CD4-positive, alpha-beta T cell treated with Interleukin-2 at 100 ng/mL for 4 hours (primary cell): ENCODE measurements around the gene MDN1.
"Not testable (repeated sequence)": the region's sequence is repeated elsewhere in the genome, so short reads cannot be mapped to it uniquely, and the experiment has no call there.

Experiments
- DNase-seq: peaks from one replicate; pipeline ENCODE4 v3.0.0-alpha.2; 2020; ENCODE audit warnings: low spot score

MDN1 gene

DNA sequence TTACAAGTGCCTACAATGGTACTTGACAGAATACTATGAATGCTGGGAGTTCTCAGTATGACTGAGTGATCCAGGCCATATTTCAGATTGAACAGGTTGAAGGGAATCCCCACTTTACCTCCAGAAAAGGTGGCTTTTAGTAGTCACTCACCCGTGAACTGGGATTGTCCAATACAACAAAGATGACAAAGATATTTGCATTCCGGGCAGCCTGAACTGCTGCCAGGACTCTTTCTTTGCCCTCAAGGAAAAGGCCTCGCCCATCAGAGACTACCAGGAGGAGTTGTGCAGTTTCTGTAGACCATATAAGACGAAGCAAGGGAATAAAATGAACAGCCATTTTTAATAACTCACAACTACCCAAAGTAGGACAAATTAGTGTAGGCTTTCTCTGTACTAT is 174.7 kb downstream of the MDN1 start:
- DNase-seq, result no peak

DNA sequence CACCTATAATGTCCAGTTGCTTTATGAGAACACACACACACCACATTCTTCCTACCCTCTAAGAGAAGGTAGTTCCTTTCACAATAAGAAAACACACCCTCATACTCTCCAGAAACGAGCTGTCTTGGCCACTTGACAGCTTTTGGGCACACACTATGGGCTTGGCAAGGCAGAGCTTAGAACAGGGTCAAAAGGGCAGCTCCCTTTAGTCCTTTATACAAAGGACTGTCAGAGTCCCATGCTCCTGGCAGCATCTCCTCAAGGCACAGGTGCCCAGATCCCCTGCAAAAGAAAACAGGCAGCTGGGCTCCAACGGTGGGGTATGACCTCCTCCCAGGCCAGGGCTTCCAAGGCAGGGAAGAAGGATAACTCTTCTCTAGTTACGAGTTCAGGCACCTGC is 176.2 kb downstream of the MDN1 start:
- no peak for DNase-seq

DNA sequence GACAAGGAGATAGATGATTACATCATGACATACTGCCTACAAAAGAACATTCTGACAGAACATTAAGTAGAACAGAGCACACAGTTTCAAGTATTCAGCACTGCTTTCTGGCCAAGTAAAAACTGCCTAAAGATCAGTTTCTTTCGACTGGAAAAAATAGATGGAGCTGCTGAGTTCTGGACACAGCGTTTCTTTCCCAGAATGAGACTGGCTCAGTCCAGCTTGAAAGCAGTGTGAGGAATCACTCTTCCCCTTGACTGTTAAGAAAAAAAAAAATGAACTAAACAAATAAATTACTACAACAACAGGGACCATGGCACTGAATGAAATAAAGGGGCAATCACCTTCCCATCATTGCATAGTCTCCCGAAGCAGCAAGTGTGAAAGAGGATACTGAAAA is 176.6 kb downstream of the MDN1 start:
- no peak for DNase-seq

DNA sequence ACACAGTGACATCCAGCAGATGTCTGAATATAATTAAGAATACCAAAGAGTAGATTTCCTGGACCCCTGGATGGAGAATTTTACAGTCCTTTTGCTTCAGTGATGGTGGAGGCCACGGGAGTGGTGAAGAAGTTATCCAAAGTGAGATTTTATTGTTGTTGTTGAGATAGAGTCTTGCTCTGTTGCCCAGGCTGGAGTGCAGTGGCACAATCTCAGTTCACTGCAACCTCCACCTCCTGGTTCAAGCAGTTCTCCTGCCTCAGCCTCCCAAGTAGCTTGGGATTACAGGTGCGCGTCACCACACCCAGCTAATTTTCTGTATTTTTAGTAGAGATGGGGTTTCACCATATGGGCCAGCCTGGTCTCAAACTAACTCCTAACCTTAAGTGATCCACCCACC is 178.0 kb downstream of the MDN1 start:
- DNase-seq, result not testable (repeated sequence)

DNA sequence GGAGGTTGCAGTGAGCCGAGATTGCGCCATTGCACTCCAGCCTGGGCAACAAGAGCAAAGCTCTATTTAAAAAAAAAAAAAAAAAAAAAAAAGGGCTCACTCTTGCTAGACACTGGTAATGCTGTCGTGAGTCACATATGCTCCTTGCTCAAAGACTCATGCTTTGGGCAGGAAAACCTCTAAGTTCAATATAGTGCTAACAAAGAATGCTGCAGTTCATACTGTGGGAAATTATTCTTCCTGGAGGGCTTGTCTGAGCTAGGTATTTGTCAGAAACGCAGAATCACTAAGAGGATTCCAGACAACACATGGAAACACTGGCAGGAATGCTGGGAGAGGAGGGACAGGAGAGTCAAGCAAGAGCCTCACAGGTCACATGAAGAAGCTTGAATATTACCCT is 178.8 kb downstream of the MDN1 start:
- DNase-seq, result no peak

DNA sequence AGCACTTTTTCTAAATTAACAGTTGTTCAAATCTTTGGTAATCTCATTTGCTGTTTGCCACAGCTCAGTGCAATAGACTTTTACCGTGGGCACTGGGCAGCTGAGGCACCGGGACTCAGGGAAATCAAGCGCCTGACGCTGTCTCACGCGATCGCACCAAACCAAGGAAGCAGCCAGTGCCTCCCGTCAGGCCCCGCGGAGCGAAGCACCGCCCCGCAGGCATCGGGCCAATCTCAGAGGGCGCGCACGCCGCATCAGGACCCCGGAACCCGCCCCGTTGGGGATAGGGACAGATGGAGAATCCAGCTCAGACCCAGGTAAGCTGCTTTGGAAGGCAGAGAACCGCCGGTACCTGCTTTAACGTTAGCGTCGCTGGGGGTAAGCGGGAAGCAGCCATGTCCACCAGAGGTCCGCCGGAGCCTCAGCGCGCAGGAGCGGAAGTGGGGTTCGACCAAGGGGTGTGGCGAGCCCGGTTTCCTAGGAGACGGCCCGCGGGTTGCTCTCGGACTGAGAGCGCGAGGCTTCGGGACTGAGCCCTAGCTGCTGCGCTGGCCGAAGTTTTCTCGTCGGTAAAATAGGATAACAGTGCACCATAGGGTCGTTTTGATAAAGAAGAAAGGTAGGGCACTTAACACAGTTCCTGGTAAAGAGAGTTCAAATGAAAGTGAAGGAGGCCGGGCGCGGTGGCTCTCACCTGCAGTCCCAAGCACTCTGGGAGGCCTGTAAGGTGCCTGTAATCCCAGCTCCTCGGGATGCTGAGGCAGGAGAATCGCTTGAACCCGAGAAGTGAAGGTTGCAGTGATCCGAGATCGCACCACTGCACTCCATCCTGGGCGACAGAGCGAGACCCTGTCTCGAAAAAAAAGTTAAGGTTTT is 181.0 kb downstream of the MDN1 start, which contains the start of gene LYRM2:
Gene LYRM2, minus strand, starts transcription at position 428 of the 876 bp plus-strand sequence. Its CDS starts 31 bp downstream, at position 397.
- peak; percentile 89 for DNase-seq

DNA sequence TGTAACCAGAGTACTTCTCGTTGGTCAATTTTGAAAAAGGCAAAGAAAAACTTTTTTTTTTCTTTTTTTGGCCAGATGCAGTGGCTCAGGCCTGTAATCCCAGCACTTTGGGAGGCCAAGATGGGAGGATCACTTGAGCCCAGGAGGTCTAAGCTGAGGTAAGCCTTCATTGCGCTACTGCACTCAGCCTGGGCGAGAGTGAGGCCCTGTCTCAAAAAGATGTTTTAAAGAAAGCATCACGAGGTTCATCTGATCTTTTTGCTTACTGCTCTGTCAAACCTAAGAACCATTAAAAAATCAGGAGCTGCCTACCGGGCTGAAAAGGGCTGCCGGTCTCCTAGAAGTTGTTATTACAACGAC is 181.7 kb downstream of the MDN1 start:
- DNase-seq, result no peak

DNA sequence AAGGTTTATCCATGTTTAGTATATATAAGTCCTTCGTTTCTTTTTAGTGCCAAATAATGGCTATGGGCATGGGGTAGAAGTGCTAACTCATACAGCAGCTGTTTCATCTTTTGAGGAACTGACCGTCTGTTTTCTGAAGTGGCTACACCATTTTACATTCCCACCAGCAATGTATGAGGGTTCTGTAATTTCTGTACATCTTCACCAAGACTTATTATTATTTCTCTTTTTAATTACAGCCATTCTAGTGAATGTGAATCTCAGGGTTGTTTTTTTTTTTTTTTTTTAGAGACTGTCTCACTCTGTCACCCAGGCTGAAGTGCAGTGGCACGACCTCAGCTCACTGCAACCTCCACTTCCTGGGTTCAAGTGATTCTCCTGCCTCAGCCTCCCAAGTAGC is 183.2 kb downstream of the MDN1 start:
- DNase-seq, result not testable (repeated sequence)

DNA sequence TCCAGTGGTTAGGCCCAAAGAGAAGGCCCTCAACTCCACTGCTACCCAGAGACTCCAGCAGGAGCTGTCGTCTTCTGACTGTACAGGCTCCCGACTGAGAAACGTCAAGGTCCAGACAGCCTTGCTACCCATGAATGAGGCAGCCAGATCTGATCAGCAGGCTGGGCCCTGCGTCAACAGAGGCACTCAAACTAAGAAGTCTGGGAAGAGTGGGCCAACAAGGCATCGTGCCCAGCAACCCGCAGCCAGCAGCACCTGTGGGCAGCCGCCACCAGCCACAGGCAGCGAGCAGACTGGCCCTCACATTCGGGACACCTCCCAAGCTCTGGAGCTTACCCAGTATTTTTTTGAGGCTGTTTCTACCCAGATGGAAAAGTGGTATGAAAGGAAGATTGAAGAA is 189.1 kb downstream of the MDN1 start:
- no peak for DNase-seq

DNA sequence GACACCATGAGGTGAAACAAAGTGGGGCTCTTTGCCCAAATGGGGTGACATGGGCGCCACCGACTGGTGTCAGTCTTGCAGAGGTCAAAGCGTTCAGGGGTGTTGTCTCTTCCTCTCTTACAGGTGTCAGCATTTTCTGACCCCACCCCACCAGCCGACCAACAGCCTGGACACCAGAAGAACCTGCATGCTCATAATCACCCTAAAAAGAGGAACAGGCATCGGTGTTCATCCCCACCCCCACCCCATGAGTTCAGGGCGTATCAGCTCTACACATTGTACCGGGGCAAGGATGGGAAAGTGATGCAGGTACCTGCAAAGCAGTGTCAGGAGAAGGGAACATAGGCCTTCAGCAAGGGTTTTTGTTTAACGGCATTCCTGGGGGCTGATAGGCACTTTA is 195.8 kb downstream of the MDN1 start:
- no peak for DNase-seq

DNA sequence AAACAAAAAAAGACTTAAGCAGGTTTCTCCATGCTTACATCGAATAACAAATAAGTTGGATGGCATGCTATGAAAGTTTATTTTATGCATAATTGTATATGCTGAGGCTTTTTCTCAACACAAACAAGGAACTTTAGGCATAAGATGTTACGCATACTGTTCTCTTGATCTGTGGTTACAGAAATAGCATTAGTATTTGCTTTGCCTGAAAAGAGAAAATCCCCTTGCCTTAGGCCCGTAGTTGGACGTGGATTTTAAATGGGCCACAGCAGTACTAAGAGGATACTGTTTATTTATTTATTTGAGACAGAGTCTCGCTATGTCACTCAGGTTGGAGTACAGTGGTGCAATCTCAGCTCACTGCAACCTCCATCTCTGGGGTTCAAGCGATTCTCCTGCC is 200.0 kb downstream of the MDN1 start:
- DNase-seq, result no peak

DNA sequence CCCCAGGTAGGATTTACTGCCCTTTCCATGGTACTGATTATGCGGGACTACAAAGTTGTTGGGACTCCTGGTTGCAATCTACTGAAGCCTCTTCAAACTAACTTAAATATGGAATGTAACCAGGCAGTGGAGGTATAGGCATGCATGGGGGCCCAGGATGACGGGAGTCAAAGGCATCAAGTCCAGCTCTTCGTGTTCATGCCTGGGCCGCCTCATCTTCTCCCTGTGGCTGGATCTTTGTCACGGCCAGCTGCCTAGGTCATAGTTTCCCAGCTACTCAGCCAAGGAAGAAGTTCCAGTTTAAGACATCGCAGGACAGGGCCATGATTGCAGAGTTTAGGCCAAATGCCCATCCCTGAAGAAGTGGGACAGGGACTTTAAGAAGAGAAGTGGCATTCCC is 201.6 kb downstream of the MDN1 start:
- no peak for DNase-seq

DNA sequence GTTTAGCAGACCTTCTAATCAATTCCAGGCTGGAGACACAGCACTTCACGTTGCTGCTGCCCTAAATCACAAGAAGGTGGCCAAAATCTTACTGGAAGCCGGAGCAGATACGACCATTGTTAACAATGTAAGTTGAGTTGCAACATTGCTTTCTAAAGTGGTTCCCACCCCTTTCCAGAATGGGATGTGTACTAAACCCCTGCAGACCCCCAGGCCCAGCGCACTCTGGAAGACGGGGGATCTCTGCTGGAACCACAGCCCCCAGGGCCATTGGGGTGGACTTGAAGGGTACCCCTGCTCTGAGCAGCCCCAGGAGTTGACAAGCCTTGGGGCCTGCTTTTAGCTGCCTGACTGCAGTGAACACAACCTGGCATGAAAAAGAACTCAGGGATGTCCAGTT is 203.1 kb downstream of the MDN1 start:
- DNase-seq, result no peak

DNA sequence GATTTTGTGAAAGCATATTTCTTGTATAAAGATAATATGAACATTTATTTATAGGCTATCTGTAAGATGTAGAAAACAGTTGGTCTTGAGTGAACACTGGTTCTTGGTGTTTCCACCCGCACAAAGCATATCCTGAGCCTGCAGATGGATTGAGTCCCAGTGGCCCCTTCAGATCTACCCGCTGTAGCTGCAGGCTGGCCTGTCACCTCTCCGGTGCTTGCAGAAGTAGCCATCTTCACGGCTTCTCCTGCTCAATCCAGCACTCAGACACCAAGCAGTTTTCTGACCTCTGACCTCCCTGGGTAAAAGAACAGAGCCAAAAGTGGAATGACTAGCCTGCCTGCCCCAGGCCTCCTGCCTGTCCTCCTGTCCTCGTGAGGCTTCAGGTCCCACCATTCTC is 203.7 kb downstream of the MDN1 start:
- DNase-seq, result no peak

DNA sequence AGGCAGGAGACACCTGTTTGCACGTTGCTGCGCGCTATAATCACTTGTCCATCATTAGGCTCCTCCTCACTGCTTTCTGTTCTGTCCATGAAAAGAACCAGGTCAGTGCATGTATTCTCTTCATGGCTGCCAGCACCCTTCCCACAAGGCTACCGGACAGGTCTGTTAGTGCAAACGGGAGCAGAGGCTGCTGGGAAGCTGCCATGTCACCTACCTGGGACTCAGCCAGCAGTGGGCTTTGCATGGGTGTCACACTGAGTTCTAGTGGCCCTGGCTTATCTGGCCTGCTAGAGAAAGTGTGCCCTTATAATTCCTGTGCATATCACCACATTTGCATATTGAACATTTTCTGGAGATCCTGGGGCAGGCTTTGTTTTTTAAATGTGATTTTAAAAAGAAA is 205.8 kb downstream of the MDN1 start:
- DNase-seq, result no peak

DNA sequence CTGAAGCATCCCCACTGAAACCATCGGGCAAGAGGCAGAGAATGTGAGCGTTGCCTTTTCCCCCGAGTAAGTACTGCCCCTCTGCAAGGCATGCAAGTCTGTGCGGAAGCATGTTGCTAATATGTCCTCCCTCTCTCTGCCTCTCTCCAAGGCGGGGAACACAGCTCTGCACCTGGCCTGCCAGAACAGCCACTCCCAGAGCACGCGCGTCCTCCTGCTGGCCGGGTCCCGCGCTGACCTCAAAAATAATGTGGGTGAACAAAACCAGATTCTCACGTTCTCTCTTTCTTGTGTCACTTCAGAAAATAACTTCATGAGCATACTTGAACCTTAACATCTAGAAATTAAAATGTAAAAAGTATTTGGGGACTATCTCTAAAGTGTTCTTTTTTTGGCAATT is 207.5 kb downstream of the MDN1 start:
- no peak for DNase-seq

DNA sequence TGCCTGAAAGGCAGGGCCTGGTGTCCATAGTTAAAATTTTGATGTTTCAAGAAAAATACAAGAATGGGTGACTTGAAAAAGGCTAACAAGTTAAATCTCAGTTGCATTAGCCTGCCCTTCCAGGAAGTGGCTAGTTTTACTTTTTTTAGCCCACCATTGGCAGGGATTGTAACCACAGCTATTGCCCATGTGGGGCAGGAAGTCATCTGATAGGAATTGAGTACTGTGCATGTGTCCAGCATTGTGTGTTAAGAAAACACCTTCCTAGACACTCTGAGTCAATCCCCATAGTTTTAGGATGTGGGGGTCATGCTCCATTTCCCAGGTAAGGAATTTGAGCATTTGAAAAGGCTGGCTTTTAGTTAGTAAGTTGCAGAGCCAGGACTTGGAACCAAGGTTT is 207.9 kb downstream of the MDN1 start:
- DNase-seq, result no peak

DNA sequence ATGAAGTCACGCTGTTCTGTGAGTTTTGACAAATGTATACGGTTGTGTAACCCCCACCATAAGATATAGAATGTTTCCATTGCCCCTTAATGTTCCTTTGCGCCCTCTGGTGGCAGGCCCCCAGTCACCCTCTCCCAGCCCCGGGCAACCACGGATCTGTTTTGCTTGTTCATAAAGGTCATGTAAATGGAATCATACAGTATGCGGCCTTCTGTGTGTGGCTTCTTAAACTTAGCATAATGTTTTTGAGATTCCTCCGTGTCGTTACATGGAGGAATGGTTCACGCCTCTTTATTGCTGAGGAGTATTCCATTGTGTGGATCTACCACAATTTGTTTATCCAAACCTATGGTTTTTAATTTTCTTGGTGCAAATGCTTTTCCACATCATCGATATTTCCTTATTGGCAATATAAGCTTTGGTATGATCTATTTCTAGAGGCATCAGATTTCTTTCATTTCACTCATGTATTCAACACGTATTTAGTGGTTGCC is 209.4 kb downstream of the MDN1 start:
- DNase-seq, result peak; percentile 80

DNA sequence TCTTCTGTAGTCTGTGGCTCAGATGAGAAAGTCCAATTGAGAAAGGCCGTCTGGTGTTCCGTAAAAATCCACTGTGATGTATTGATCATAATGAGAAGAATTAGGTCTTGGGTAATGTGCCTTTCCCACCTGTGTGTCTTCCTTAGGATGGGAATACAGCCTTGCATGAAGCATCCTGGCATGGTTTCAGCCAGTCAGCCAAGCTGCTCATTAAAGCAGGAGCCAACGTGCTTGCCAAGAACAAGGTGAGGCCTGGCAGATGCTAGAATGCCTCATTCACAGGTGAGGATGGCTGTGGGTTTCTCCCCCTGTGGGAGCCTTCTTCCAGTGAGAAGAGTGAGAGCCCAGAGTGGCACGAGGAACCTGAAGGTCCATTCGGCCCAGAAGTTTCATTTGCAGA is 213.7 kb downstream of the MDN1 start:
- DNase-seq, result no peak

DNA sequence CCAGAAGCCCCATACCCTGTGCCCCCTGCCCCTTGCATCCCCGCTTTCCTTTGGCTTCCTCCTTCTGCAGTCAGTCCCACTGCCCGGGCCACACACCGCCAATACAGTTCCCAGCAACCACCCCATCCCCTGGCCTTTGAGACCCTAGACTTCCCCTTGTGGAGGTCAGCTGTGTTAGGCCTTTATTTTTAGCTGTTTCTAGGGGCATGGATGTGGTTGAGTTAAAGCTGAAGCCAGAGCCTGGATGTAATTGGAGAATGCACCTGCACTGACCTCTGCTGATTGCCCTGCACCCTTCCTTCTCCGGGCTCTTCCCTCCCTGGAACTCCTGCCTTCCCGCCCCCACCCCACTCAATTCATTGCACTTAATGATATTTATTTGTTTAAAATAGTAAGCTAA is 214.9 kb downstream of the MDN1 start:
- no peak for DNase-seq

DNA sequence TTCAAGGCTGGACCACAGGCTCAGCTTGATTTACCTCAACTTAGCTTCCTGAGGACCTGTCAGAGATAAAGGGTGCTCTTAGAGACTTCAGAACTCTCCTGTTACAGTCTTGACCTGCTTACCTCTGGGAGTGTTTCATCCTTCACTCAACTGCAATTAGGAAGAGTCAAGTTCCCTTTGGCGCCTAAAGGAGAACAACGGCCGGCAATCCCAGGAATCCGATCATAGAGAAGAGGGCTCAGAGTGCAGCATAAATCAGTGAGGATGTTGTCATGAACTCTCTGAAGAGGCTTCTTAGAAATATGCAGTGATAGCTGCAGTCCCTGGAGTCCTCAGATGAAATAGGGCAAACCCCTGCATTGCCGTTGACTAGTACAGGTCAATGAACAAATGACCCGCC is 217.4 kb downstream of the MDN1 start:
- DNase-seq, result no peak

DNA sequence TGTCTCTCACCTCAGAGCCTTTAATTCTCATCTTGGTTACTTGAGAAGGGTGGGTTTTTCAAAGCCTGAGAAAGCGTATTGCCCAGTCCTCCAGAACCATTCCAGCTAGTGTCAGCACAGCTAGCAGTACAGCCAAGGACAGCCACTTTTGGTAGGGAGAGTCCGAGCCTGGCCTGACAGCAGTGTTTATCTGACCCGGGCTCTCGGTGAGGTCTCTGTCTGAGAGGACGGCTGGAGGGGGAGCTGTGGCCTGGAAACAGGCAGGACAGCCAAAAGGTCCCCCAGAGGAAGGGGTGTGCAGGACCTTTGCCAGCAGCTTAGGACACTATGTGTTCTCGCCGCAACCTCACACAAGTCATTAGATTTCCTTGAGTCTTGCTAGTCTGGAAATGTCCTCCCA is 219.9 kb downstream of the MDN1 start:
- no peak for DNase-seq

DNA sequence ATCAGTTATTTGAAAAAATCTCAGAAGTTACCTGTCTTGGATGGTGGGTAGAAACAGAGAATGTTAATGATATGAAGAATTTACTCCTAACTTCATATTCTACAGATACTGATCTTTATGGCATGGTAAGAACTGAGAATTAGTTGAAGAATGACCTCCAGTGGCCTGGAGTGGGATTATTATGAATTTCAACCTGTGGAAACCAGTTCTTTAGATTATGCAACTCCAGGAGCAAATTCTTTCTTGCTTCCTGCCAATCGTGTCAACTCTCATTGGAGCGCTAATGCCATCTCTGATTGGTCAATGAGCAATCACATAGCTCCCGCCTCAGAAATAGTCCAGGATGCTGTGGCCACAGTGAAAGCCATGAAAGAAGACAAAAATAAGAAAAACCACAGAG is 221.6 kb downstream of the MDN1 start:
- DNase-seq, result no peak

DNA sequence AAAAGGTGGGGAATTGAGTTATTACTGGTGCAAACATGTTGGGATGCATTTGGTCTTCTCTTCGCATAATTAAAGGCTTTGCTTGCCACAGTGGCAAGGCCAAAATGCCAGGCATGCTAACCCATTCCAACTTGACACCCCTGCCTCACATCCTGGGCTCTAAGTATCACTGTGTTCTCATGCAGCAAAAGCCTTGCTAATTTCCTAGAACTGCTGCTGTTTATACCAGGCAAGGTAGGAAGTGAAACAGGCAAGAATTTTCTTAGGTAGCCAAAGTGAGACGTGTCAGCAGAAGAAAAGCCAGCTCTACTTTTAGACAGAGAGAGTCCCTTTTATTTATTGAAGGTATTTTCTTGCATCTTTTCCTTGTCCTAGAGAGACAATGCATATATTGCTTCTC is 222.2 kb downstream of the MDN1 start:
- no peak for DNase-seq
